NCI-H2227 treated with DMSO at 0.1 percent for 48 hours (cell line): Measurements from ENCODE around the gene TMEM101.
"Not testable (repeated sequence)": the region's sequence is repeated elsewhere in the genome, so short reads cannot be mapped to it uniquely, and the experiment has no call there.

Experiments
- DNase-seq: peaks from one replicate; lab custom pipeline; 2025; lab: John Stamatoyannopoulos, UW

The TMEM101 gene

DNA sequence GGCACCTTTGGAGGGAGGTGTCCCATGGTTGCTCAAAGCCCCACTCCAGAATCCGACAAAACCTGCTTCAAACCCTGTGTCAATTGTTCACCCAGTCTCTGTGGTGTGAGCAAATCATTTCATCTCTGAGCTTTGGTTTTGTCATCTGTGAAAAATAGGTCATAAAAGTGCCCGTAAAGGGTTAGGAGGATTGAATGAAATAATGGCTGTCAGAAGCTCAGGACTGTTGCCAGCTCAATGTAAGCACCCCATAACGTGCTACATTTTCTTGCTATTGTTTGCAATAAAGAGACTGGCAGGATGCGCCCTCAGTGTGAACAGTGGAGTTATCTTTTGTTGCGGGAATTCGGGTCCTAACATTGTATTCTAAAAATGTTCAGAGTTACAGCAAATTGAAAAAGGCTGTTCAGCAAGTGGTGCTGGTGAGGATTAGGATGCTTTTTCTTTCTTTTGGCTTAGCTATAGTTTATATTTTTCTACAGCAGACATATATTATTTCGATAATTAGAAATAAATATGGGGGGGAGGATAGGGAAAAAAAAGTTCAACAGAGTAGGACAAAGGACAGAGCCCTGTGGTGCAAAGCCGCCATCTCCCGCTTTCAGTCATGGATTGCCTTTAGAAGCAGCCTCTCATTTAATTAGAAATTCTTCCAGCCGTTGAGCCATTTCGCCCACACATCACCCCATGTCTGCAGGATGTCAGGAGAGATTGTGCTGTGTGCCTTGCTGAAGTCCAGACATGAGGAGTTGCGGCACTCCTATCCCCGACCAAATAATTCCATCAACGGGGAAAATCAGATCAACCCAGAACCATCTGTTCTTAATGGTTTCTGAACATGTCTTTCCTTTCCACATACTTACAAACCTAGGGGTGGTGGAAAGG, 40.1 kb downstream of the TMEM101 start:
- no peak for DNase-seq

DNA sequence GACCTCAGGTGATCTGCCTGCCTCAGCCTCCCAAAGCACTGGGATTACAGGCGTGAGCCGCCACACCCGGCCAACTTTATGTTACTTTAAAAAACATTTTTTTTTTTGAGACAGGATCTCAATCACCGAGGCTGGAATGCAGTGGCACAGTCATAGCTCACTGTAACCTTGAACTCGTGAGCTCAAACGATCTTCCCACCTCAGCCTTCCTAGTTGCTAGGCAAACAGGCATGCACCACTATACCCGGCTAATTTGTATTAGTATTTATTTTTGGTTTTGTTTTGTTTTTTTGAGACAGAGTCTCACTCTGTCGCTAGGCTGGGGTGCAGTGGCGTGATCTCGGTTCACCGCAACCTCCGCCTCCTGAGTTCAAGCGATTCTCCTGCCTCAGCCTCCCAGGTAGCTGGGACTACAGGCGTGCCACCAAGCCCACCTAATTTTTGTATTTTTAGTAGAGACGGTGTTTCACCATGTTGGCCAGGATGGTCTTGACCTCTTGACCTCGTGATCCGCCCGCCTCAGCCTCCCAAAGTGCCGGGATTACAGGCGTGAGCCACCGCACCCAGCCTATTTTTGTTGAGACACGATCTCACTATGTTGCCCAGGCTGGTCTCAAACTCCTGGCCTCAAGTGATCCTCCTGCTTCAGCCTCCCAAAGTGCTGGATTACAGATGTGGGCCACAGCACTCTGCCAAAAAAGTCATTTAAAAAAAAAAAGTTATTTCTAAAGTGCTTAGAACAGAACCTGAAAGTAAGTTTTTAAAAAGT, 42.1 kb downstream of the TMEM101 start:
- DNase-seq: not testable (repeated sequence)

DNA sequence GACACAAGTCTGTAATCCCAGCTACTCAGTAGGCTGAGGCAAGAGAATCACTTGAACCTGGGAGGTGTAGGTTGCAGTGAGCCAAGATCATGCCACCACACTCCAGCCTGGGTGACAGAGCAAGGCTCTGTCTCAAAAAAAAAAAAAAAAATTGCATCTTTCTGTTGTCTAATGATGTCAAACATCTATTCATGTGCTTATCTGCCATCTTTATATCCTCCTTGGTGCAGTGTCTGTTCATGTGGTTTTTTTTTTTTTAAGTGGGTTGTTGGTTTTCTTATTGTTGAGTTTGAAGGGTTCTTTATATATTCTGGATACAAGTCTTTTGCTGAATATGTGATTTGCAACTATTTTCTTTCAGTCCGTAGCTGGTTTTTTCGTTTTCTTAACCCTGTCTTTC, 43.3 kb downstream of the TMEM101 start:
- DNase-seq: not testable (repeated sequence)

DNA sequence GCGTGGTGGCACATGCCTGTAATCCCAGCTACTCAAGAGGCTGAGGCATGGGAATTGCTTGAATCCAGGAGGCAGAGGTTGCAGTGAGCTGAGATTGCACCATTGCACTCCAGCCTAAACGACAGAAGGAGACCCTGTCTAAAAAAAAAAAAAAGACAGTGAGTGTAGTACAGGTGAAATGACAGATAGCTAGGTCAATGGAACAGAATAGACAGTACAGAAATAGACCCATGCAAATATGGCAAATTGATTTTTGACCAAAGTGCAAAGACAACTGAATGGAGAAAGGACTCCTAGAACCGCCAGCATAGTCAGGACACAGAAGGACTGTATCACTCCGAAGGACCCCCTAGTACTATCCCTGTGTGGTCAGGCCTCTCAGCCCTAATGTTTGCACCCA, 44.4 kb downstream of the TMEM101 start:
- no peak for DNase-seq

DNA sequence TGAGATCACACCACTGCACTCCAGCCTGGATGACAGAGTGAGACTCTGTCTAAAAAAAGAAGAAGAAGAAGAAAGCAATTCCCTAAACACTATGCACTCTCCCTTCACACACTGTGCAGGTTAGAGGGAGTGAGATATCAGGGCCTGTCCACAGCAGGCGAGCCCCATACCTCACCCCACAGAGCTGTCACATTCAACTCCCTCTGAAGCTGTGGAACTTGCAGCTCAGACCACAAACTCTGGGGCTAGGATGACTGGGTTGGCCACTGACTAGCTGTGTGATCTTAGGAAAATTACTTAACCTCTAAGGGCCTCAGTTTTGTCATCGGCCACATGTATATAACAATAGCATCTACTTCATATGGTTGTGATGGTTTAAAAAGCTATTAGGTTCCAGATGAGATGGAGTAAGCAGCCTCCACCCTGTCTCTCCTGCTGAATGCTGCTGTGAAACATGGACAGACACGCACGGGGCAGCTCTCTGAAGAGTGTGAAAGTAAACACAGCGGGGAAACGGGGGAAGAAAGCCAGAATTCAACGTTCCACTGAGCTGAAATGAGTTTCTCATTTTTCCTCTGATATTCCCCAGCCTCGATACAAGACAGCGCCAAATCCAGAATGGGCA, 47.4 kb downstream of the TMEM101 start:
- DNase-seq: no peak

DNA sequence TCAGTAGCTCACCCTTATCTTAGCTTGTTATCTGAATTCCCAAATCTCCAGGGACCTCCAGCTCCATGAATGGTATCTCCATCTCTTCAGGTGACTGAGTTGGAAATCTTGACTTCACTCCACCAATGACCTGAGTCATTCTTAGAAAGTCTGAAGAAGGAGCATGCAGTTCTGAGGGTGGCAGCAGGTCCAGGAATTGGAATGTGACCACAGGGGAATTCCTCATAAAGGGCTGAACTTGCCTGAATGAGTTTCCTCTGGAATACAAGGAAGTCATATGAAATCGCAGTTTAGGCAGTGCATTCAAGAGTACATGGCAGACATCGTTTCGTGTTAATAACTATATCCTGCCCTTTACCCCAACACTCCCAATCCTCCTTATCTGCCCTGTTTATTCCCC, 48.5 kb downstream of the TMEM101 start:
- no peak for DNase-seq

DNA sequence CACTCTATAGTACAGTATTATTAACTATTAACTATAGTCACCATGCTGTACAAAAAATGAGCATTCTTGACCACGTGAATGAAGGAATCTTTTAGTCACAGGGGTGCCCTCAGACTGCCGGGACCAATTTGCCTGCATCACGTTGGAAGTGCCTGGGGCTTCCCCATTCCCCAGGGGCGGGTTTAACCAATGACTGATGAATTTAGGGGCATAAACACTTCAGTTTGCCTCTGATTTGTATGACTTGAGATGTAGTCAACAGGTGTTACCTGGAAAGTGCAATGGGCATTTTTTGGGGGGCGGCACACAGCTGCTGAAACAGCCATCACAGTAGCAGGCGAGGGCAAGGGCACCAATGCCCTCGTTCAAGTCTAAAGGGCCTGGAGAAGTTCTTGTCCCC, 52.3 kb downstream of the TMEM101 start:
- DNase-seq: no peak

DNA sequence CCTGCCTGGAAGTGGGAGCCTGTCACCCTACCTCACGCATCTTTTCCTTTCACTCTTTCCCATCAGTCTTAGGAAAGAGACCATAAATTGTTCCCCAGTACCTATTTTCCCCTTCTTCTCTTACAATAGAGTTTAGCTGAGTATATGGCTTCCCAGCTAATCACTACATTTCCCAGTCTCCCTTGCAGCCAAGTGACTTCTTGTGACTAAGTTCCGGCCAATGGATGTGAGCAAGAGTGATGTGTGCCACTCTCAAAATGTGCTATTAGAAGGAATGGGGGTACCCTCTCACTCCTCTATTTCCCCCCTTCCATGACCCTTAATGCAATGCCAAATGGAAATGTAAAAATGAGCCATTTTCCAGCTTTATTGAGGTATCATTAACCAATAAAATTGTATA, 52.8 kb downstream of the TMEM101 start:
- no peak for DNase-seq

DNA sequence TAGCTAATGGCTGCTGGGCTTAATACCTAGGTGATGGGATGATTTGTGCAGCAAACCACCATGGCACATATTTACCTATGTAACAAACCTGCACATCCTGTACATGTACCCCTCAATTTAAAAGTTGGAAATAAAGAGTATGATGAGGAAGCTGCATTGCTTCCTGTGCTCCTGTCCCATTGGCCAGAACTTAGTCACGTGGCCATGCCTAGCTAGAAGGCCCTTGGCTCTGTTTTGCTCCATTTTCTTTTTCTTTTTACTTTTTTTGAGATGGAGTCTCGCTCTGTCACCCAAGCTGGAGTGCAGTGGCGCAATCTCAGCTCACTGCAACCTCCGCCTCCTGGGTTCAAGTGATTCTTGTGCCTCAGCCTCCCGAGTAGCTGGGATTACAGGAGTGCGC, 53.5 kb downstream of the TMEM101 start:
- DNase-seq: not testable (repeated sequence)
